HL-60 (cell line): Measurements from ENCODE around the gene FAM200B.

Source experiments
- DNase-seq, 2 experiments: peaks; one replicate each; pipeline ENCODE4 v3.0.0-alpha.2; 2010 to 2020; ENCODE audit warnings: low read depth in 1 of 2, low spot score in 1 of 2
- H3K27ac ChIP-seq: fragments of 250-450 bp; sonication (Bioruptor Pico); replicated peaks from 2 replicates; pipeline ENCODE4 v1.5.1; 2020; ENCODE audit warnings: mild to moderate bottlenecking, moderate library complexity
- H3K27me3 ChIP-seq: fragments of 250-450 bp; sonication (Bioruptor Pico); 2 replicates; pipeline ENCODE4 v1.5.1; 2021; ENCODE audit warnings: mild to moderate bottlenecking, moderate library complexity; ENCODE audit not compliant: insufficient read depth, poor library complexity, severe bottlenecking
- H3K4me3 ChIP-seq: replicated peaks from 2 replicates; pipeline ENCODE4 v1.5.1; 2011; ENCODE audit warnings: mild to moderate bottlenecking, control low read depth, low read length; ENCODE audit not compliant: insufficient read depth
- CTCF ChIP-seq: IDR thresholded peaks from one replicate; pipeline ENCODE4 v1.5.1; 2011; ENCODE audit warnings: low read length, control low read depth, inconsistent platforms; ENCODE audit not compliant: insufficient read depth
- GABPA ChIP-seq: IDR thresholded peaks from 2 replicates; pipeline ENCODE4 v1.6.1; 2012; ENCODE audit warnings: low read depth
- POLR2AphosphoS5 ChIP-seq: IDR thresholded peaks from 2 replicates; pipeline ENCODE4 v1.6.1; 2012; ENCODE audit warnings: low read depth
- SPI1 ChIP-seq: IDR thresholded peaks from 2 replicates; pipeline ENCODE4 v1.6.1; 2012; ENCODE audit warnings: low read depth, mild to moderate bottlenecking, borderline replicate concordance
- TF ChIP-seq, protein P1 (sequence below): IDR thresholded peaks from 2 replicates; pipeline ENCODE4 v1.6.1; 2012; ENCODE audit warnings: low read depth; ENCODE audit not compliant: insufficient replicate concordance

Gene FAM200B

DNA sequence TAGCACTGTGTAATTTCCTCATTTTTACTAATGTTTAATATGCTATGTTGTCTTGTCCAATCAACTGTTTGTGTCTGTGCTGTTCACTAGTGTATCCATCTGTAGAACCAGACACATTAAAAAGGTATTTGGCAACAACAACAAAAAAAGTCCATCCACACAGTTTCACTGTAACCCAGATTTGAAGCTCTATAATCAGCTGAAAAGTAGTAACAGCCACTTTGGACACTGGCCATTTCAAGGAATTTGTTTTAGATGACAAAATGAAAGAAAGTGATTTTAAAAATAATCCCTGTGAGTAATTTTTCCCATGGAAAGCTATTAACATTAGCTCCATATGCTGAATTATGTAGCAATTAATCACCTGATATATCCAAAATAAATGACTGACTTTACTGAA, 24.3 kb upstream of the FAM200B start:
- DNase-seq, result no peak
- TF ChIP-seq GABPA, result no peak
- Histone ChIP-seq H3K27ac (peak overlapping the region; percentile 96; the same call in 1 of the 2 replicates), H3K4me3 (no peak overlapping the region), H3K27me3 (no peaks in the 10 kb centered on the region)

- H3K4me3 ChIP-seq, result no peak overlapping the region
- no peaks in the 10 kb centered on the region for H3K27me3 ChIP-seq
- H3K27ac ChIP-seq, result peak overlapping the region; percentile 75
- DNase-seq, result no peak
- TF ChIP-seq POLR2AphosphoS5 (no peak), CTCF (no peak), GABPA (no peak), SPI1 (no peak)
- TF ChIP-seq, protein P1, sequence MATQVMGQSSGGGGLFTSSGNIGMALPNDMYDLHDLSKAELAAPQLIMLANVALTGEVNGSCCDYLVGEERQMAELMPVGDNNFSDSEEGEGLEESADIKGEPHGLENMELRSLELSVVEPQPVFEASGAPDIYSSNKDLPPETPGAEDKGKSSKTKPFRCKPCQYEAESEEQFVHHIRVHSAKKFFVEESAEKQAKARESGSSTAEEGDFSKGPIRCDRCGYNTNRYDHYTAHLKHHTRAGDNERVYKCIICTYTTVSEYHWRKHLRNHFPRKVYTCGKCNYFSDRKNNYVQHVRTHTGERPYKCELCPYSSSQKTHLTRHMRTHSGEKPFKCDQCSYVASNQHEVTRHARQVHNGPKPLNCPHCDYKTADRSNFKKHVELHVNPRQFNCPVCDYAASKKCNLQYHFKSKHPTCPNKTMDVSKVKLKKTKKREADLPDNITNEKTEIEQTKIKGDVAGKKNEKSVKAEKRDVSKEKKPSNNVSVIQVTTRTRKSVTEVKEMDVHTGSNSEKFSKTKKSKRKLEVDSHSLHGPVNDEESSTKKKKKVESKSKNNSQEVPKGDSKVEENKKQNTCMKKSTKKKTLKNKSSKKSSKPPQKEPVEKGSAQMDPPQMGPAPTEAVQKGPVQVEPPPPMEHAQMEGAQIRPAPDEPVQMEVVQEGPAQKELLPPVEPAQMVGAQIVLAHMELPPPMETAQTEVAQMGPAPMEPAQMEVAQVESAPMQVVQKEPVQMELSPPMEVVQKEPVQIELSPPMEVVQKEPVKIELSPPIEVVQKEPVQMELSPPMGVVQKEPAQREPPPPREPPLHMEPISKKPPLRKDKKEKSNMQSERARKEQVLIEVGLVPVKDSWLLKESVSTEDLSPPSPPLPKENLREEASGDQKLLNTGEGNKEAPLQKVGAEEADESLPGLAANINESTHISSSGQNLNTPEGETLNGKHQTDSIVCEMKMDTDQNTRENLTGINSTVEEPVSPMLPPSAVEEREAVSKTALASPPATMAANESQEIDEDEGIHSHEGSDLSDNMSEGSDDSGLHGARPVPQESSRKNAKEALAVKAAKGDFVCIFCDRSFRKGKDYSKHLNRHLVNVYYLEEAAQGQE, result no peak
Observed at GRCh38 chr4:15658136-15658770, 23.4 kb upstream of the FAM200B start.

DNA sequence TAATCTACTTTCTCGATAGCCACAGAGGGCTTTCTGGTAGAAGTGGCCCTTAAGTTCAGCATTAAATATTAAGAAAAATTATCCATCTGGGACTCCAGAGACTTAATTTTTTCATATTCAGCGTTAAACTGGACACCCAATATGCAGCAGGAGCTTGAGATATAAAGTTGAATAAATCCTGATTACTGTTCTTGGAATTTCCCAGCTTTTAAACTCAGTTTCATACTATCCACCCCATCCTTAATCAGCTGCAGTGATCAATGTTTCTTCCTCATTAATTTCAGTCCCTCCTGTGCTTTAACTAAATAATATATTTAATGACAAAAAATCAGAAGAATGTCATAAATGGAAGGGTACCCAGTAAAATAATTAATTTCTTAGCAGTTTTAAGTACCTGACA, 22.8 kb upstream of the FAM200B start:
- H3K4me3 ChIP-seq, result no peak overlapping the region
- TF ChIP-seq SPI1 (no peak), GABPA (no peak), CTCF (no peak), POLR2AphosphoS5 (no peak)
- TF ChIP-seq, protein P1, result no peak
- peak overlapping the region; percentile 75 for H3K27ac ChIP-seq
- no peak for DNase-seq
- H3K27me3 ChIP-seq, result no peaks in the 10 kb centered on the region

DNA sequence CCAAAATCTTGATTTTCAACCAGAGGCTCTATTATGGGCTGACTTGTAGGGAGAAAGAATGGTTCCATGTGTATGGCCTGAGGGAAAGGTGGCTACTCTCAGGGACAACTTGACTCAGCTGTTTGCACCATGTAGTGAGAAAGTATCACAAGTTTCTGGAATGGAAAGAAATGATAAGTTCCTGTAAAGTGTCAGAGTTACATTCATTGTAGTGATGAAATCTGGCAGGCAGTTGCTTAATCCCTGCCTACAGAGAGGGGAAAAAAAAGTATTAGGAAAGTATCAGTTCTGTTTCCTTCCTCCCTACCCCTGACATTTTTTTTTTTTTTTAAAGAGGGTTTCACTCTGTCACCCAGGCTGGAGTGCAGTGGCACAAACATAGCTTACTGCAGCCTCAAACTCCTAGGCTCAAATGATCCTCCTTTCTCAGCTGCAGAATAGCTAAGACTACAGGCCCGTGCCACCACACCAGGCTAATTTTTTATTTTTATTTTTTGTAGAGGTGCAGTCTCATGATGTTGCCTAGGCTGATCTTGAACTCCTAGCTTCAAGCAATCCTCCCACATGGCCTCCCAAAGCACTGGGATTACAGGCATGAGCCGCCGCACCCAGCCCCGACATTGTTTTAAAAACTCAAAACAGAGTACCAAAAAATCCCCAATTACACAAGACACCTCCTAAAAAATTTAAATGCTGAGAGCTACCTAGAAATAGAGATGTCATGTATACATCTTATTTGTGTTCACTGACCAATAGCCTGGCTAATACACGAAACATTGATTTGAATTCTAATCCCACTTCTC, 21.7 kb upstream of the FAM200B start:
- Histone ChIP-seq H3K4me3 (no peak overlapping the region), H3K27me3 (no peaks in the 10 kb centered on the region), H3K27ac (peak overlapping the region; percentile 75)
- DNase-seq, result peak; percentile 90 to 93
- TF ChIP-seq CTCF (no peak), POLR2AphosphoS5 (peak; percentile 77), GABPA (peak; percentile 55), SPI1 (peak; percentile 66; the same call in 1 of the 2 replicates)
- TF ChIP-seq, protein P1, result peak; percentile 51
